T-helper 1 cell treated with Interleukin-12 subunit alpha and Interleukin-12 subunit beta and Interleukin-4 antibody, amounts not matched to agents 30 ng/mL and 1 ng/mL, for 36 hours (primary cell): ENCODE data around the gene RGPD5. TPM values are rescaled to one million over a fixed set of nuclear protein-coding genes. Genes with fewer than 3 reads are reported as not detected.
"Not testable (repeated sequence)": the region's sequence is repeated elsewhere in the genome, so short reads cannot be mapped to it uniquely, and the experiment has no call there.

Source experiments
- intact Hi-C: fragments of 100-400 bp; cut with micrococcal nuclease; formaldehyde crosslinking; loops from one replicate; pipeline ENCODE4 v1.15.1; 2024
- total RNA-seq: library from RNA; stranded (reverse); gene quantifications from 2 replicates; pipeline ENCODE4 v1.2.3, GENCODE V29; 2022

RGPD5 gene
- total RNA-seq, result 22.7 and 30.4 TPM in 2 replicates

GRCh38 chr2:109794074-109794737 lies at the start of gene RGPD5:
Gene RGPD5, plus strand, starts transcription at chr2:109794305. Its CDS starts 161 bp downstream, at chr2:109794466.
- intact Hi-C loops, result not testable (repeated sequence)

- intact Hi-C loops, result not testable (repeated sequence)
Observed at GRCh38 chr2:109751572-109751971, 42.5 kb upstream of the RGPD5 start.

- intact Hi-C loops, result not testable (repeated sequence)
Observed at GRCh38 chr2:109757163-109757824, 36.8 kb upstream of the RGPD5 start.

- intact Hi-C loops, result not testable (repeated sequence)
Observed at GRCh38 chr2:109760265-109761042, 33.7 kb upstream of the RGPD5 start.

- intact Hi-C loops, result not testable (repeated sequence)
Observed at GRCh38 chr2:109761043-109761454, 33.1 kb upstream of the RGPD5 start.

- intact Hi-C loops, result not testable (repeated sequence)
Observed at GRCh38 chr2:109761976-109762375, 32.1 kb upstream of the RGPD5 start.

- intact Hi-C loops, result not testable (repeated sequence)
Observed at GRCh38 chr2:109766074-109766473, 28.0 kb upstream of the RGPD5 start.

GRCh38 chr2:109766886-109767578 lies 27.1 kb upstream of the RGPD5 start:
- intact Hi-C loops, result not testable (repeated sequence)

- intact Hi-C loops, result not testable (repeated sequence)
Observed at GRCh38 chr2:109768934-109769333, 25.2 kb upstream of the RGPD5 start.

- intact Hi-C loops, result not testable (repeated sequence)
Observed at GRCh38 chr2:109779118-109779517, 15.0 kb upstream of the RGPD5 start.

GRCh38 chr2:109781147-109781816 lies 12.8 kb upstream of the RGPD5 start:
- intact Hi-C loops, result not testable (repeated sequence)

- intact Hi-C loops, result not testable (repeated sequence)
Observed at GRCh38 chr2:109782446-109782993, 11.6 kb upstream of the RGPD5 start.

GRCh38 chr2:109791530-109792279 lies 2.4 kb upstream of the RGPD5 start:
- intact Hi-C loops, result not testable (repeated sequence)

- intact Hi-C loops, result not testable (repeated sequence)
Observed at GRCh38 chr2:109792659-109793058, 1.4 kb upstream of the RGPD5 start.

GRCh38 chr2:109871129-109871751 lies 77.1 kb downstream of the RGPD5 start:
- intact Hi-C loops, result not testable (repeated sequence)

- intact Hi-C loops, result not testable (repeated sequence)
Observed at GRCh38 chr2:109876625-109877024, 82.5 kb downstream of the RGPD5 start.

- intact Hi-C loops, result not testable (repeated sequence)
Observed at GRCh38 chr2:109882112-109882511, 88.0 kb downstream of the RGPD5 start.

- intact Hi-C loops, result not testable (repeated sequence)
Observed at GRCh38 chr2:109888414-109888813, 94.3 kb downstream of the RGPD5 start.

GRCh38 chr2:109889909-109890308 lies 95.8 kb downstream of the RGPD5 start:
- intact Hi-C loops, result not testable (repeated sequence)
